ENCODE results near the gene RXFP1. TPM values are rescaled to one million over a fixed set of nuclear protein-coding genes. Genes with fewer than 3 reads are reported as not detected.

Gene RXFP1
- total RNA-seq, 1 experiment from 2014 or later: 0.48 TPM

DNA sequence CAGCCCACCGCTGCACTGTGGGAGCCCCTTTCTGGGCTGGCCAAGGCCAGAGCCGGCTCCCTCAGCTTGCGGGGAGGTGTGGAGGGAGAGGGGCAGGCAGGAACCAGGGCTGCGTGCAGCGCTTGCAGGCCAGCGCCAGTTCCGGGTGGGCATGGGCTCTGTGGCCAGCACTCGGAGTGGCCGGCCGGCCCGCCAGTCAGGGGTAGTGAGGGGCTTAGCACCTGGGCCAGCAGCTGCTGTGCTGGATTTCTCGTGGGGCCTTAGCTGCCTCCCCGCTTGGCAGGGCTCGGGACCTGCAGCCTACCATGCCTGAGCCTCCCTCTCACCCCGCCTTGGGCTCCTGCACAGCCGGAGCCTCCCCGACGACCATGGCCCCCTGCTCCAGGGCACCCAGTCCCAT is 45.2 kb downstream of the RXFP1 start (continued):
- TF ChIP-seq E2F1 (CRISPR knock-in tag; IDR thresholded peaks at IDR 0.05): no peak
- TF ChIP-seq, protein P1, sequence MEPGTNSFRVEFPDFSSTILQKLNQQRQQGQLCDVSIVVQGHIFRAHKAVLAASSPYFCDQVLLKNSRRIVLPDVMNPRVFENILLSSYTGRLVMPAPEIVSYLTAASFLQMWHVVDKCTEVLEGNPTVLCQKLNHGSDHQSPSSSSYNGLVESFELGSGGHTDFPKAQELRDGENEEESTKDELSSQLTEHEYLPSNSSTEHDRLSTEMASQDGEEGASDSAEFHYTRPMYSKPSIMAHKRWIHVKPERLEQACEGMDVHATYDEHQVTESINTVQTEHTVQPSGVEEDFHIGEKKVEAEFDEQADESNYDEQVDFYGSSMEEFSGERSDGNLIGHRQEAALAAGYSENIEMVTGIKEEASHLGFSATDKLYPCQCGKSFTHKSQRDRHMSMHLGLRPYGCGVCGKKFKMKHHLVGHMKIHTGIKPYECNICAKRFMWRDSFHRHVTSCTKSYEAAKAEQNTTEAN (CRISPR knock-in tag; IDR thresholded peaks at IDR 0.05): no peak
- TF ChIP-seq NR3C1 (CRISPR knock-in tag; conservative IDR thresholded peaks at IDR 0.05; ENCODE audit: low read depth): no peak
- no peak for TF ChIP-seq GTF2I (CRISPR knock-in tag; conservative IDR thresholded peaks at IDR 0.05)
- no peak for TF ChIP-seq CDX4 (CRISPR knock-in tag; IDR thresholded peaks at IDR 0.05; ENCODE audit: borderline replicate concordance)
- TF ChIP-seq, protein P2, sequence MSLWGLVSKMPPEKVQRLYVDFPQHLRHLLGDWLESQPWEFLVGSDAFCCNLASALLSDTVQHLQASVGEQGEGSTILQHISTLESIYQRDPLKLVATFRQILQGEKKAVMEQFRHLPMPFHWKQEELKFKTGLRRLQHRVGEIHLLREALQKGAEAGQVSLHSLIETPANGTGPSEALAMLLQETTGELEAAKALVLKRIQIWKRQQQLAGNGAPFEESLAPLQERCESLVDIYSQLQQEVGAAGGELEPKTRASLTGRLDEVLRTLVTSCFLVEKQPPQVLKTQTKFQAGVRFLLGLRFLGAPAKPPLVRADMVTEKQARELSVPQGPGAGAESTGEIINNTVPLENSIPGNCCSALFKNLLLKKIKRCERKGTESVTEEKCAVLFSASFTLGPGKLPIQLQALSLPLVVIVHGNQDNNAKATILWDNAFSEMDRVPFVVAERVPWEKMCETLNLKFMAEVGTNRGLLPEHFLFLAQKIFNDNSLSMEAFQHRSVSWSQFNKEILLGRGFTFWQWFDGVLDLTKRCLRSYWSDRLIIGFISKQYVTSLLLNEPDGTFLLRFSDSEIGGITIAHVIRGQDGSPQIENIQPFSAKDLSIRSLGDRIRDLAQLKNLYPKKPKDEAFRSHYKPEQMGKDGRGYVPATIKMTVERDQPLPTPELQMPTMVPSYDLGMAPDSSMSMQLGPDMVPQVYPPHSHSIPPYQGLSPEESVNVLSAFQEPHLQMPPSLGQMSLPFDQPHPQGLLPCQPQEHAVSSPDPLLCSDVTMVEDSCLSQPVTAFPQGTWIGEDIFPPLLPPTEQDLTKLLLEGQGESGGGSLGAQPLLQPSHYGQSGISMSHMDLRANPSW (CRISPR knock-in tag; conservative IDR thresholded peaks at IDR 0.05; ENCODE audit: low read depth): no peak
- no peak for TF ChIP-seq E2F4 (CRISPR knock-in tag; IDR thresholded peaks at IDR 0.05; ENCODE audit: borderline replicate concordance, low read depth)
- TF ChIP-seq ZNF512 (CRISPR knock-in tag; IDR thresholded peaks at IDR 0.05; ENCODE audit: borderline replicate concordance): no peak
- TF ChIP-seq AR (CRISPR knock-in tag; IDR thresholded peaks at IDR 0.05): no peak

GRCh38 chr4:158571736-158572135 is 50.1 kb downstream of the RXFP1 start:
- Mint-ChIP-seq H3K27me3 (ENCODE audit: low read depth) (no peaks in the 10 kb centered on the region), H3K4me1 (peaks cover 53% of the 10 kb centered on the region), H3K4me3 (peak overlapping the region; percentile 53), H3K9me3 (peaks cover 10% of the 10 kb centered on the region), H3K36me3 (peaks cover 5% of the 10 kb centered on the region; the same call in 1 of the 2 replicates), H3K27ac (peak overlapping the region; percentile 96)
- peak; percentile 58 for DNase-seq (ENCODE audit: low spot score)
- peak; percentile 97 for ATAC-seq
- CTCF ChIA-PET: interaction anchor here (0.7 kb wide), 1 partner anchor 76 kb away, joined by 4 read pairs; no protein-coding TSS in a partner anchor
- POLR2A ChIA-PET: interaction anchor here (0.6 kb wide), 1 partner anchor 15 kb away, joined by 3 read pairs; no protein-coding TSS in a partner anchor
- TF ChIP-seq E2F1 (CRISPR knock-in tag; IDR thresholded peaks at IDR 0.05) (no peak), GABPB1 (CRISPR knock-in tag; IDR thresholded peaks at IDR 0.05) (no peak), NR2C2 (CRISPR knock-in tag; IDR thresholded peaks at IDR 0.05) (no peak), MAX (CRISPR knock-in tag; IDR thresholded peaks at IDR 0.05) (peak; percentile 64), MXD4 (CRISPR knock-in tag; IDR thresholded peaks at IDR 0.05; ENCODE audit: borderline replicate concordance) (no peak)
- TF ChIP-seq, protein P3, sequence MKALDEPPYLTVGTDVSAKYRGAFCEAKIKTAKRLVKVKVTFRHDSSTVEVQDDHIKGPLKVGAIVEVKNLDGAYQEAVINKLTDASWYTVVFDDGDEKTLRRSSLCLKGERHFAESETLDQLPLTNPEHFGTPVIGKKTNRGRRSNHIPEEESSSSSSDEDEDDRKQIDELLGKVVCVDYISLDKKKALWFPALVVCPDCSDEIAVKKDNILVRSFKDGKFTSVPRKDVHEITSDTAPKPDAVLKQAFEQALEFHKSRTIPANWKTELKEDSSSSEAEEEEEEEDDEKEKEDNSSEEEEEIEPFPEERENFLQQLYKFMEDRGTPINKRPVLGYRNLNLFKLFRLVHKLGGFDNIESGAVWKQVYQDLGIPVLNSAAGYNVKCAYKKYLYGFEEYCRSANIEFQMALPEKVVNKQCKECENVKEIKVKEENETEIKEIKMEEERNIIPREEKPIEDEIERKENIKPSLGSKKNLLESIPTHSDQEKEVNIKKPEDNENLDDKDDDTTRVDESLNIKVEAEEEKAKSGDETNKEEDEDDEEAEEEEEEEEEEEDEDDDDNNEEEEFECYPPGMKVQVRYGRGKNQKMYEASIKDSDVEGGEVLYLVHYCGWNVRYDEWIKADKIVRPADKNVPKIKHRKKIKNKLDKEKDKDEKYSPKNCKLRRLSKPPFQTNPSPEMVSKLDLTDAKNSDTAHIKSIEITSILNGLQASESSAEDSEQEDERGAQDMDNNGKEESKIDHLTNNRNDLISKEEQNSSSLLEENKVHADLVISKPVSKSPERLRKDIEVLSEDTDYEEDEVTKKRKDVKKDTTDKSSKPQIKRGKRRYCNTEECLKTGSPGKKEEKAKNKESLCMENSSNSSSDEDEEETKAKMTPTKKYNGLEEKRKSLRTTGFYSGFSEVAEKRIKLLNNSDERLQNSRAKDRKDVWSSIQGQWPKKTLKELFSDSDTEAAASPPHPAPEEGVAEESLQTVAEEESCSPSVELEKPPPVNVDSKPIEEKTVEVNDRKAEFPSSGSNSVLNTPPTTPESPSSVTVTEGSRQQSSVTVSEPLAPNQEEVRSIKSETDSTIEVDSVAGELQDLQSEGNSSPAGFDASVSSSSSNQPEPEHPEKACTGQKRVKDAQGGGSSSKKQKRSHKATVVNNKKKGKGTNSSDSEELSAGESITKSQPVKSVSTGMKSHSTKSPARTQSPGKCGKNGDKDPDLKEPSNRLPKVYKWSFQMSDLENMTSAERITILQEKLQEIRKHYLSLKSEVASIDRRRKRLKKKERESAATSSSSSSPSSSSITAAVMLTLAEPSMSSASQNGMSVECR (CRISPR knock-in tag; IDR thresholded peaks at IDR 0.05; ENCODE audit: borderline replicate concordance): no peak

Measured in WTC11 (cell line).